Effector memory CD4-positive, alpha-beta T cell (primary cell): ENCODE measurements around the gene INSYN1.

Source experiments
- DNase-seq, 3 donors: peaks; one replicate each; pipeline ENCODE4 v3.0.0-alpha.2; 2020
- H3K27ac ChIP-seq: 2 replicates; pipeline ENCODE4 v1.7.0; 2013; ENCODE audit warnings: mild to moderate bottlenecking, low read length, moderate library complexity; ENCODE audit not compliant: insufficient read depth, poor library complexity, severe bottlenecking
- H3K27me3 ChIP-seq: replicated peaks from 2 replicates; pipeline ENCODE4 v1.7.0; 2013; ENCODE audit warnings: mild to moderate bottlenecking, low read length; ENCODE audit not compliant: insufficient read depth, control insufficient read depth, poor library complexity, severe bottlenecking
- H3K36me3 ChIP-seq: 2 replicates; pipeline ENCODE4 v1.7.0; 2013; ENCODE audit warnings: mild to moderate bottlenecking, low read length, moderate library complexity; ENCODE audit not compliant: control insufficient read depth, insufficient read depth
- H3K4me1 ChIP-seq: 2 replicates; pipeline ENCODE4 v1.7.0; 2013; ENCODE audit warnings: low read length, mild to moderate bottlenecking; ENCODE audit not compliant: control insufficient read depth, insufficient read depth, poor library complexity, severe bottlenecking
- H3K4me3 ChIP-seq: 2 replicates; pipeline ENCODE4 v1.7.0; 2013; ENCODE audit warnings: low read length, low read depth, mild to moderate bottlenecking; ENCODE audit not compliant: insufficient read depth, poor library complexity, severe bottlenecking
- H3K9me3 ChIP-seq: 2 replicates; pipeline ENCODE4 v1.7.0; 2013; ENCODE audit warnings: mild to moderate bottlenecking, low read length, moderate library complexity; ENCODE audit not compliant: control insufficient read depth

Gene INSYN1

DNA sequence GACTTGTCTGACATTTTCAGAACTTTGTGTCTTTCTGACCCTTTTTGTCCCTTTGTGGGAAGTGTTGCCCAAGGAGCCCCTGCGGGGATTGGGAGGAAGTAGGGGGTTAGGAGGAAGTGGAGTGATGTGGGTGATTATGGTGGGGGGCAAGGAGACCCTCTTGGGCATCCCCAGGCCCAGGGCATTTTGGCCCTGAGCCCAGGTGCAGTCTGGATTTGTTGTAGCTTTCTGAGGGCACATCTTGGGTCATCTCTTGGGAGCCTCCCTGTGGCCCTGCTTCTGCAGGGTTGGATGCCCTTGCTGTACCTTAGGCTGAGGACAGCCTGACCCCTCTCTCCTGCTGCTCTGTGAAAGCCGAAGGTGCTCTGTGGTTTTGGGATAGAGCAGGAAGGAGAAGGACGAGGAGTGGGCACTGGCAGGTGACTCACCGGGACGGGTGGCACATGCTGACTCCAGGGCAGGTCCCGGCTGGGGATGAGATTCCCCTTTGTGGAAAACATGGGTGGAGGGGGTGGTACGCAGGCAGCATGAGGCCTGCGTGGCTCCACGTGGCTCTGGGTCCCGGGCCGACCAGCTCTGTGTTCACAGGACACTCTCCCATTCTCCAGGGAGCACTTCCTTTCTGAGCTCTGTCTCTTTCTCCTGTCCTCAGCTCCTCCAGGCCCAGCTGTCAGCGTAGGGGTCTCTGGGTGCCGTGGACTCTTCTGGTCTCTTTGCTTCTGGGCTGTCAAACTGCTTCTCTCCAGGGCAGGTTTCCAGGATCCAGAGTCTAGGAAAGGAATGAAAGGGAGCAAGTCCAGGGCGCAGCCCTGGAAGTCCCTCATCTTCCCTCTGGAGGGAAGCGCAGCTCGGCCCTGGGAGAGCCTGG, 57.1 kb downstream of the INSYN1 start:
- peaks cover 15% of the 10 kb centered on the region for H3K4me1 ChIP-seq
- peaks cover 6% of the 10 kb centered on the region for H3K27me3 ChIP-seq
- H3K9me3 ChIP-seq = no peaks in the 10 kb centered on the region
- no peak overlapping the region for H3K27ac ChIP-seq
- no peak overlapping the region for H3K4me3 ChIP-seq
- no peaks in the 10 kb centered on the region for H3K36me3 ChIP-seq
- DNase-seq = no peak

DNA sequence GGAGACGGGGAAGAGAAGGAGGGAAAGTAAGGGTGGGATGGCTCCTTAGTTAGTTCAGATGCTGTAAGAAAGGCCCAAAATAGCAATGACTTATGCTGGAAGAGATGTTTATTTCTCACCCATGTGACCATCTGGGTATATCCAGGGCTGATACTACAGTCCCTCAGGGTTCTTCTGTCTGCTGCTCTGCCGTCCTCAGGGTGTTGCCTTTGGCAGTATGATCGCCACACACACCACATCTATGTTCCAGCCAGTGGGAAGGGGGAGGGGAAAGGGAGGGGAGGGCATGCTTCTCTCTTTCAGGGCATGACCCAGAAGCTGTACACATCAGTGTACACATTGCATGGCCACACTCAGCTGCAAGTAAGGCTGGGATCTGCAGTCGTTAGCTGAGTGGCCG, 58.7 kb downstream of the INSYN1 start:
- Histone ChIP-seq H3K9me3 (no peaks in the 10 kb centered on the region), H3K4me3 (no peak overlapping the region), H3K4me1 (peaks cover 15% of the 10 kb centered on the region), H3K36me3 (no peaks in the 10 kb centered on the region), H3K27ac (no peak overlapping the region), H3K27me3 (peaks cover 6% of the 10 kb centered on the region)
- no peak for DNase-seq

DNA sequence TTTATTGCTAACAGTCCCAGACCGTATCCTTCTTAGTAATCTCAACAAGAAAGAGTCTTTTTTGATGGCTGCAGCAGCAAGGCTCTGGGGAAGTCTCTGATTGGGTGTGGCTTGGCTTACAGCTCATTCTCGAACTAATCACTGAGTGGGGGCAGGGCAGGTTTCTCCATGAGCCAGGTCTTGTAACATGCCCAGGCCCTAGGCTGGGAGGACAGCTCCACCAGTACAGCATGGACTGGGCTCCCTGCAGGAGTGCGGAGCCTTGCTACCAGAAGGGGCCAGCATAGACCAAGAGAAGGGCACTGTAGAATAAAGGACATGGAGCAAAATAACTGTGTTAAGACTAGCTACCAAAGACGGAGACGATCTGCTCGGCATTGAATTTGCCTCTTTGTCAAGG, 61.8 kb downstream of the INSYN1 start:
- Histone ChIP-seq H3K36me3 (no peaks in the 10 kb centered on the region), H3K27me3 (peaks cover 26% of the 10 kb centered on the region), H3K9me3 (no peaks in the 10 kb centered on the region), H3K4me3 (no peak overlapping the region), H3K27ac (no peak overlapping the region), H3K4me1 (peaks cover 5% of the 10 kb centered on the region)
- DNase-seq = no peak

DNA sequence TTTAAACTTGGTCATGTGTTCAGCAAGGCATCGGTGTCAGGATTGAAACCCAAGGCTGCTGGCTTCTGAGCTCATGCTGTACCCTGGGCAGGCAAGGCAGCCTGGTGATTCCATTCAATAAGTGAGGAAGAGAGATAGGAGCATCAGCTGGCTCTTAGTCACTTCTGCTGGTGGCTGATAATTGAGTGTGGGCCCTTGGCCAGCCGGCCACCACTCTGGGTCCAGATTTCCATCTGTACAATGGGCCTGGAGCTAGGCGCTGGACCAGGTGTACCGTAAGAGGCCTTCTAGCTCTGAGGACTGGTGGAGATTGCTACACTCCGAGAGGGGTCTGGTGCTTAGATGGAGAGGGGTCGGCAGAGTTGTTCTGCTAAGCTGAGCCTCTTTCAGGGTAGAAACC, 64.7 kb downstream of the INSYN1 start:
- Histone ChIP-seq H3K4me3 (no peak overlapping the region), H3K4me1 (peaks cover 9% of the 10 kb centered on the region), H3K27ac (no peak overlapping the region), H3K9me3 (no peaks in the 10 kb centered on the region), H3K27me3 (peaks cover 43% of the 10 kb centered on the region), H3K36me3 (no peaks in the 10 kb centered on the region)
- DNase-seq = no peak

DNA sequence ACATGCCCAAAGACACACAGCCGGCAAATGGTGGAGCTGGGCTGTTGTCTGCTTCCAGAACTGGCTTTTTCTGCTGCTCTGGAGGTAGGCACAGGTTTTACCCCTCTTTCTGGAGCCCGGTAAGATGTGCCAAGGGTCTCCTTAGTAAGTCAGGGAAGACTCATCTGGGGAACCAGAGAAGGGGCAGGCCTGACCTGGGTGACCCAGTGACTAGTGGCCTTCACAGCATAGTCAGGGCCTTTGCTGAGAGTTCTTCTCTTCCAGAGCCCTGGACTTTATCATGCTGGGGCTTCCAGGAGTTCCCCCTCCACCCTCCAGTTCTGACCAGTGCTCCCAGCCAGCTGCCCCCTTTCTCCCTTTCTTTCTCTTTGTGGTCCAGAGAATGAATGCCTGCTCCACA, 65.8 kb downstream of the INSYN1 start:
- H3K4me3 ChIP-seq = no peak overlapping the region
- no peak overlapping the region for H3K27ac ChIP-seq
- DNase-seq = no peak
- peaks cover 46% of the 10 kb centered on the region for H3K27me3 ChIP-seq
- H3K36me3 ChIP-seq = no peaks in the 10 kb centered on the region
- H3K9me3 ChIP-seq = no peaks in the 10 kb centered on the region
- peaks cover 9% of the 10 kb centered on the region for H3K4me1 ChIP-seq

DNA sequence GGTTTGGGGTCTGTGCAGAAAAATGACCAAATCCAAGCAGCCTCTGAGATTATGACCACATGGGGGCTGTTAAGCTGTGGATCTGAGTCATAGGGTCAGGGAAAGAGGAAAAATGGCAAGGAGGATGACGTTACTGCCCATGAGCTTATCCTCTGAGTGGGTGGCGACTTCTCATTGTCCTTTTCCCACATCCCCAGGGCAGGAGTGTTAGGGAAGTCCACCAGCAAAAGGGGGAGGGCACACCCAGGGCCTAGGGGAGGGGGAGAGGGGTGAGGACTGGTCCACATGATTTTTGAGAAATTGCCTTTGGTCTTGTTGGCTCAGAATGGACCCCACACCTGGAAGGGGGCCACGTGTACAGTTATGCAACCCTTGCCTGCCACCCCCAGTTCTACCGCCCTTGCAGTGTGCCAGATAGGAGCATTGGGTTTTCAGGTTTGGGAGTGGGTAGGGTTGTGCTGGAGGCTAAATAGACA, 66.3 kb downstream of the INSYN1 start:
- Histone ChIP-seq H3K4me3 (no peak overlapping the region), H3K27ac (no peak overlapping the region), H3K36me3 (no peaks in the 10 kb centered on the region), H3K9me3 (no peaks in the 10 kb centered on the region), H3K27me3 (peaks cover 46% of the 10 kb centered on the region), H3K4me1 (peaks cover 9% of the 10 kb centered on the region)
- DNase-seq = no peak

DNA sequence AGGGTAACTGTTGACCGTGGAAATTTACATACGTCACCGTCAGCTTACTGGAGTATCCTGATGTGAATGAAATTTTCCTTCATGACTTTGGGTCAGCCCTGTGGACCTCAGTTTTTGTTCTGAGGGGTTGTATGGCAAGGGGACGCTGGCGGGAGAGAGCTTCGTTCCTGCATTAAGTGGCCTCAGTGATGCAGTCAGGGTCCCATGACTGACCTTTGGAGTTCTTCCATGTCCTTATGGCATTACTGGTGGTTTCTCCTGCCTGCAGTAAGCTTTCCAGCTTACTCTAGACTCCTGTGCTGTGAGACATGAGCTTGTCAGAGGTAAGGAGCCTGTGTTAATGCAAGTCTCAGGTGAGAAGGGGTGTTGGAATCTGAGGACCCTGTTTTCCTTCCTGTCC, 67.2 kb downstream of the INSYN1 start:
- Histone ChIP-seq H3K4me3 (no peak overlapping the region), H3K9me3 (no peaks in the 10 kb centered on the region), H3K27ac (no peak overlapping the region), H3K36me3 (no peaks in the 10 kb centered on the region), H3K27me3 (peaks cover 46% of the 10 kb centered on the region), H3K4me1 (peaks cover 9% of the 10 kb centered on the region)
- DNase-seq = no peak
